Measurements from ENCODE around the gene ZSCAN22. TPM values are rescaled to one million over a fixed set of nuclear protein-coding genes. Genes with fewer than 3 reads are reported as not detected.

Gene ZSCAN22
- total and polyA plus RNA-seq, 2 experiments from 2014 or later = 0.86 to 2.9 TPM

GRCh38 chr19:58338825-58339558 is 12.2 kb downstream of the ZSCAN22 start:
- H3K36me3 ChIP-seq (ENCODE audit: insufficient read depth) = no peaks in the 10 kb centered on the region
- ATAC-seq (peak; percentile 98), DNase-seq (ENCODE audit: low spot score) (peak; percentile 71)
- H3K4me2 ChIP-seq = no peak overlapping the region
- Mint-ChIP-seq H3K27me3 (ENCODE audit: insufficient read depth, low read depth, poor library complexity) (peaks cover 3% of the 10 kb centered on the region), H3K4me1 (no peaks in the 10 kb centered on the region; the same call in 2 of the 3 replicates), H3K36me3 (ENCODE audit: low read depth) (peaks cover 28% of the 10 kb centered on the region), H3K4me3 (no peak overlapping the region), H3K27ac (no peak overlapping the region), H3K9me3 (peaks cover 3% of the 10 kb centered on the region; the same call in 1 of the 3 replicates)
- no peak overlapping the region for H3K4me3 ChIP-seq
- TF ChIP-seq EZH2 (IDR thresholded peaks at IDR 0.05; ENCODE audit: low read depth, unreplicated experiment) (no peak), CREB1 (CRISPR knock-in tag; IDR thresholded peaks at IDR 0.05; ENCODE audit: low read depth) (no peak), ZNF331 (CRISPR knock-in tag; IDR thresholded peaks at IDR 0.05; ENCODE audit: low read depth) (no peak), CTCF (conservative IDR thresholded peaks at IDR 0.05; ENCODE audit: low read depth in 2 of 2) (peak; percentile 60 to 63), ZNF114 (CRISPR knock-in tag; IDR thresholded peaks at IDR 0.05) (no peak)
- H3K27me3 ChIP-seq (ENCODE audit: insufficient read depth) = no peaks in the 10 kb centered on the region
- H4K20me1 ChIP-seq (replicated peaks; ENCODE audit: insufficient read depth) = no peaks in the 10 kb centered on the region; the same call in 1 of the 2 replicates
- H3K4me1 ChIP-seq (ENCODE audit: insufficient read depth) = no peaks in the 10 kb centered on the region
- no peaks in the 10 kb centered on the region for H3F3A ChIP-seq (replicated peaks; ENCODE audit: low read depth)
- H3K9me2 ChIP-seq (ENCODE audit: insufficient read depth) = no peaks in the 10 kb centered on the region
- no peaks in the 10 kb centered on the region for H3K79me2 ChIP-seq (replicated peaks; ENCODE audit: insufficient read depth)
- H3K27ac ChIP-seq (ENCODE audit: low read depth) = no peak overlapping the region
- H2AFZ ChIP-seq = no peak overlapping the region

GRCh38 chr19:58345558-58345957 is 18.8 kb downstream of the ZSCAN22 start:
- Histone ChIP-seq H3K79me2 (replicated peaks; ENCODE audit: insufficient read depth) (no peaks in the 10 kb centered on the region), H4K20me1 (replicated peaks; ENCODE audit: insufficient read depth) (no peaks in the 10 kb centered on the region; the same call in 1 of the 2 replicates), H2AFZ (no peak overlapping the region), H3K27ac (ENCODE audit: low read depth) (no peak overlapping the region), H3K36me3 (ENCODE audit: insufficient read depth) (no peaks in the 10 kb centered on the region), H3K4me2 (no peak overlapping the region), H3K4me1 (ENCODE audit: insufficient read depth) (no peaks in the 10 kb centered on the region), H3K4me3 (no peak overlapping the region), H3F3A (replicated peaks; ENCODE audit: low read depth) (peaks cover 4% of the 10 kb centered on the region; the same call in 1 of the 2 replicates), H3K27me3 (ENCODE audit: insufficient read depth) (peaks cover 38% of the 10 kb centered on the region), H3K9me2 (ENCODE audit: insufficient read depth) (no peaks in the 10 kb centered on the region)
- peaks cover 27% of the 10 kb centered on the region for H3K27me3 Mint-ChIP-seq (ENCODE audit: insufficient read depth, low read depth, poor library complexity)
- H3K4me1 Mint-ChIP-seq = peaks cover 3% of the 10 kb centered on the region; the same call in 2 of the 3 replicates
- ATAC-seq (no peak), DNase-seq (ENCODE audit: low spot score) (no peak)
- H3K9me3 Mint-ChIP-seq = no peaks in the 10 kb centered on the region
- no peak overlapping the region for H3K27ac Mint-ChIP-seq
- no peaks in the 10 kb centered on the region; the same call in 2 of the 3 replicates for H3K36me3 Mint-ChIP-seq (ENCODE audit: low read depth)
- peak overlapping the region; percentile 90; the same call in 2 of the 3 replicates for H3K4me3 Mint-ChIP-seq
- TF ChIP-seq STAT1 (IDR thresholded peaks at IDR 0.05; ENCODE audit: unreplicated experiment) (no peak), POLR2AphosphoS5 (IDR thresholded peaks at IDR 0.05; ENCODE audit: low read depth) (no peak), EZH2phosphoT487 (IDR thresholded peaks at IDR 0.05; ENCODE audit: unreplicated experiment) (no peak), EZH2 (IDR thresholded peaks at IDR 0.05; ENCODE audit: low read depth, unreplicated experiment) (no peak), ZNF331 (CRISPR knock-in tag; IDR thresholded peaks at IDR 0.05; ENCODE audit: low read depth) (no peak), ETS1 (IDR thresholded peaks at IDR 0.05) (no peak), CTCF (conservative IDR thresholded peaks at IDR 0.05; ENCODE audit: low read depth in 2 of 2) (no peak), JUNB (IDR thresholded peaks at IDR 0.05; ENCODE audit: unreplicated experiment) (no peak), NANOG (IDR thresholded peaks at IDR 0.05; ENCODE audit: borderline replicate concordance) (no peak), REST (IDR thresholded peaks at IDR 0.05; ENCODE audit: unreplicated experiment) (no peak)

Measured in GM23338 (cell line).